IPS DF 6.9 (cell line): Measurements from ENCODE around the gene STKLD1.

Experiments
- DNase-seq: peaks from one replicate; pipeline ENCODE4 v3.0.0-alpha.2; 2013; ENCODE audit warnings: low read depth, low spot score
- H3K27ac ChIP-seq: one replicate; pipeline ENCODE4 v1.5.1; 2013; ENCODE audit warnings: low read length, control low read depth
- H3K27me3 ChIP-seq: 2 replicates; pipeline ENCODE4 v1.6.1; 2013; ENCODE audit warnings: mild to moderate bottlenecking, low read length; ENCODE audit not compliant: control insufficient read depth, insufficient read depth
- H3K36me3 ChIP-seq: 2 replicates; pipeline ENCODE4 v1.6.1; 2013; ENCODE audit warnings: low read length; ENCODE audit not compliant: control insufficient read depth, insufficient read depth
- H3K4me1 ChIP-seq: 2 replicates; pipeline ENCODE4 v1.6.1; 2013; ENCODE audit warnings: low read length; ENCODE audit not compliant: control insufficient read depth, insufficient read depth
- H3K4me3 ChIP-seq: 2 replicates; pipeline ENCODE4 v1.5.1; 2013; ENCODE audit warnings: mild to moderate bottlenecking, low read length
- H3K9me3 ChIP-seq: 2 replicates; pipeline ENCODE4 v1.6.1; 2013; ENCODE audit warnings: low read length, inconsistent platforms; ENCODE audit not compliant: control insufficient read depth, insufficient read depth
- whole genome bisulfite sequencing: extraction: QIAGEN DNeasy Blood & Tissue Kit; methylation state at CpG from one replicate; pipeline ENCODE4 v1.1.7; 2013; ENCODE audit warnings: mixed read lengths, missing lambda C conversion rate; ENCODE audit not compliant: insufficient read length, insufficient coverage; 5-methylcytosine and 5-hydroxymethylcytosine counted together

The STKLD1 gene

DNA sequence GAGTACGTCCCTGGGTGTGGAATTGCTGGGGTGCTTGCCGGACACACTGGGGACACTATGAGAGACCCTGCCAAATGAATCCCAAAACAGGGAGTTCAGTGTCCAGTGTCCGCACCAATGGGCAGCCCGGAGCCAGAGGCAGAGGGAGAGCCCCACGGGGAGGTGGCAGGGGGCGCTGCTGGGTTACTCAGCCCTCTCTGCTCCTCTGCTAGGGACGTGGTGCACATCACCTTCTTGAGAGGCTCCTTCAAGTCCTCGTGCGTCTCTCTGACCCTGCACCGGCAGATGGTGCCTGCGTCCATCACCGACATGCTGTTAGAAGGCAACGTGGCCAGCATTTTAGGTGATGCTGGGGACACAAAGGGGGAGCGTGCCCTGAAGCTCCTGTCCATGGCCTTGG, 20.8 kb downstream of the STKLD1 start:
- Histone ChIP-seq H3K27ac (no peak overlapping the region), H3K27me3 (no peaks in the 10 kb centered on the region), H3K36me3 (no peaks in the 10 kb centered on the region), H3K9me3 (no peaks in the 10 kb centered on the region), H3K4me1 (no peaks in the 10 kb centered on the region), H3K4me3 (no peak overlapping the region)
- DNase-seq, result no peak
- WGBS, result no CpG with 5 or more reads among the region's 14 CpGs

DNA sequence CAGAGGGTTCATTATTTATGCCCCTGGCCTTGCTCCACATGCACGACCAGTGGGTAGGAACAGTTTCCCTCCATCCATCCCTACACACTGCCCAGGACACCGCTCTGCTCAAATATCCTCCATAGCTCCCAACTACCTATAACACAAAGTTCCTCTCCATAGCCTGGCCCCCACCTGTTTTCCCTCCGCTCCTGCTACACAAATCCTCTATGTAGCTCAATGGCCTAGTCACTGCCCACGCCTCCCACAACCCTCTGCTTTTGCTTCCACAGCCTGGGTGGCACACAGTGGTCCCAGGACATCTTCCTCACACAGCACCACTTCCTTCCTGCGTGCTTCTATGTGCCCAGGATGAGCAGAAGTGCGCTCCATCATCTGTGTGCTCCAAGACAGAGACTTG, 21.2 kb downstream of the STKLD1 start:
- H3K36me3 ChIP-seq, result no peaks in the 10 kb centered on the region
- no peak overlapping the region for H3K27ac ChIP-seq
- H3K4me3 ChIP-seq, result no peak overlapping the region
- DNase-seq, result no peak
- no peaks in the 10 kb centered on the region for H3K27me3 ChIP-seq
- no CpG with 5 or more reads among the region's 6 CpGs for WGBS
- no peaks in the 10 kb centered on the region for H3K4me1 ChIP-seq
- no peaks in the 10 kb centered on the region for H3K9me3 ChIP-seq

DNA sequence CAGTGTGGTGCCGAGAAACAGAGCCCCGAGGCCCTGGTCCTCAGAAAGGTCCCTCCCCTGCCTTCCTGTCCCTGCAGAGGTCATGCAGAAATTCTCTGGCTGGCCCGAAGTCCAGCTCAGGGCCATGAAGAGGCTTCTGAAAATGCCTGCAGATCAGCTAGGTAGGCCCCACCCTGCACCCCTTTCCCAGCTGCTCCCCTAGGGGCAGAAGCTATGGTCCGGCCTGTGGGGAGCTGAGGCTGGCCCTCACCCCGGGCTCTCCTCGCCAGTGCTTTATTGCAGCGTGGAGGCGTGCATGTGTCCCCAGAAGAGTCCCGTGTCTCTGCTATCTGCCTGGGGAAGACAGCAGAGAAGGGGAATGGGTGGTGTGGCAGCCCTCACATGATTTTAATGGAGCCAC, 21.7 kb downstream of the STKLD1 start:
- DNase-seq, result no peak
- Histone ChIP-seq H3K9me3 (no peaks in the 10 kb centered on the region), H3K27ac (no peak overlapping the region), H3K27me3 (no peaks in the 10 kb centered on the region), H3K4me1 (no peaks in the 10 kb centered on the region), H3K36me3 (no peaks in the 10 kb centered on the region), H3K4me3 (no peak overlapping the region)
- WGBS, result no CpG with 5 or more reads among the region's 9 CpGs

DNA sequence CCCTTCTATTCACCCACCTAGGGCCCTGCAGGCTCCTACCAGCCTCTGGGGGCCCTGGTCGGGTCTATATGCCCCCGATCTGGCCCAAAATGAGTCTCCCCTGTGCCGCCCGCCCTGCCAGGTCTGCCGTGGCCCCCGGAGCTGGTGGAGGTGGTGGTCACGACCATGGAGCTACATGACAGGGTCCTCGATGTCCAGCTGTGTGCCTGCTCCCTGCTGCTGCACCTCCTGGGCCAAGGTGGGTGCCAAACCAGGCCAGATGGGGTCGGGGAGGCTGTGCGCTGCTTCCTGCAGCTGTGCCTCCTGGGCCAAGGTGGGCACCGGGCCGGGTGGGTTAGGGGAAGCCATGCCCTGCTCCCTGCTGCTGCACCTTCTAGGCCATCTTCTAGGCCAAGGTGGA, 24.1 kb downstream of the STKLD1 start:
- Histone ChIP-seq H3K27ac (no peak overlapping the region), H3K4me3 (no peak overlapping the region), H3K27me3 (no peaks in the 10 kb centered on the region), H3K9me3 (no peaks in the 10 kb centered on the region), H3K36me3 (0 out of 2 replicates have a peak, but pooled peaks cover 5% of the 10 kb centered on the region), H3K4me1 (no peaks in the 10 kb centered on the region)
- no CpG with 5 or more reads among the region's 12 CpGs for WGBS
- no peak for DNase-seq

DNA sequence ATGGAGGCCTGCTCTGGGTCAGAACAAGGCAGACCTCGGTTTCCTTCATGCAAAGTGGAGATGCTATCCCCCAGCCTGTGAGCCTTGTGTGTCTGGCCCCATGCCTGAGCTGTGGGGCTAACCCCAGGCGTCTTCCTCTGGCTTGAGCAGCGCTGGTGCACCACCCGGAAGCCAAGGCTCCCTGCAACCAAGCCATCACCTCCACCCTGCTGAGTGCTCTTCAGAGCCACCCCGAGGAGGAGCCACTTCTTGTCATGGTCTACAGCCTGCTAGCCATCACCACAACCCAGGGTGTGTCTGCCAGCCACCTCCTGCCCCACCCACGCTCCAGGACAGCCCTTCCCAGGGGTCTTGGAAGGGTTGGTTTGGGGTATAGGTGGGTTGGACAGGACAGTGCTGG, 25.4 kb downstream of the STKLD1 start:
- DNase-seq, result no peak
- Histone ChIP-seq H3K4me1 (no peaks in the 10 kb centered on the region), H3K27me3 (no peaks in the 10 kb centered on the region), H3K27ac (no peak overlapping the region), H3K9me3 (no peaks in the 10 kb centered on the region), H3K36me3 (peaks cover 8% of the 10 kb centered on the region; the same call in 1 of the 2 replicates), H3K4me3 (no peak overlapping the region)
- no CpG with 5 or more reads among the region's 6 CpGs for WGBS

DNA sequence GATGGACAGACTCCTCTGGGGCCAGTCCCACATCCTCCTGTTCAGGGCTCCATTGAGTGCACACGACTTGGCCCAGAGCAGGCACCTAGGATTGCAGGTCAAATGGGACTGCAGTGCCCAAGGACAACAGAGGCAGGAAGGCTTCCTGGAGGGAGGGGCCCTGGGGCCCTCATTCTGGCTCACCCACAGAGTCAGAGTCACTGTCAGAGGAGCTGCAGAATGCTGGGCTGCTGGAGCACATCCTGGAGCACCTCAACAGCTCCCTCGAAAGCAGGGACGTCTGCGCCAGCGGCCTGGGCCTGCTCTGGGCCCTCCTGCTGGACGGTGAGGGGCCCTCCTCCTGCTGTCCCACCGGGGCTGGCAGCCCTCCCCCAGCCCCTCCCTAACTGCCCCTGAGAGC, 26.5 kb downstream of the STKLD1 start:
- no peaks in the 10 kb centered on the region for H3K9me3 ChIP-seq
- no peak overlapping the region for H3K4me3 ChIP-seq
- no peaks in the 10 kb centered on the region for H3K27me3 ChIP-seq
- peaks cover 9% of the 10 kb centered on the region; the same call in 1 of the 2 replicates for H3K36me3 ChIP-seq
- no peaks in the 10 kb centered on the region for H3K4me1 ChIP-seq
- no peak overlapping the region for H3K27ac ChIP-seq
- DNase-seq, result no peak
- WGBS, result no CpG with 5 or more reads among the region's 7 CpGs

DNA sequence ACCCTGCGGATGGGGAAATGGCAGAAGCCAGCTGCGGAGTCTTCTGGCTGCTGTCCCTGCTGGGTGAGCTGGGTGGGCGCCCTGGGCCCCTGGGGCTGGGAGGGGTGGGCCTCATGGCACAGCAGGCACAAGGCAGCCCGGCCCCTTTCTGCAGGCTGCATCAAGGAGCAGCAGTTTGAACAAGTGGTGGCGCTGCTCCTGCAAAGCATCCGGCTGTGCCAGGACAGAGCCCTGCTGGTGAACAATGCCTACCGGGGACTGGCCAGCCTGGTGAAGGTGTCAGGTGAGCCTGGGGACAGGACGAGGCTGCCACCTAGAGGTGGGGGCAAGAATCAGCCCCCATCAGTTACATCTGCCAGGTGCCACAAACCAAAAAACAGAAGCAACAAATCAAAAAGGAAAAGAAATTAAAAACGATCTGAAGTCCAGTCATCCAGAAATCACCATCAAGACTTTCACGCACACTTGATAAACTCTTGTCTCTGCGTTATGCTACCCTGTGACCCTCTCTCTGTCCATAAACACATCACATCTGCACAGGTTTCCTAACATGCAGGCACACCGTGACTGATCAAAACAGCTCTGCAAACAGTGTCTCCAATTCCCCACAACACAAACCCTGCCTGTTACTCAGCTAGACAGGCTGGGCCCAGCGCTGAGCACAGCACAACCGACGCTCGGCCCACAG, 27.7 kb downstream of the STKLD1 start:
- no peak overlapping the region for H3K27ac ChIP-seq
- peaks cover 9% of the 10 kb centered on the region; the same call in 1 of the 2 replicates for H3K36me3 ChIP-seq
- WGBS, result no CpG with 5 or more reads among the region's 16 CpGs
- H3K9me3 ChIP-seq, result no peaks in the 10 kb centered on the region
- no peaks in the 10 kb centered on the region for H3K27me3 ChIP-seq
- H3K4me1 ChIP-seq, result no peaks in the 10 kb centered on the region
- no peak overlapping the region for H3K4me3 ChIP-seq
- DNase-seq, result no peak

DNA sequence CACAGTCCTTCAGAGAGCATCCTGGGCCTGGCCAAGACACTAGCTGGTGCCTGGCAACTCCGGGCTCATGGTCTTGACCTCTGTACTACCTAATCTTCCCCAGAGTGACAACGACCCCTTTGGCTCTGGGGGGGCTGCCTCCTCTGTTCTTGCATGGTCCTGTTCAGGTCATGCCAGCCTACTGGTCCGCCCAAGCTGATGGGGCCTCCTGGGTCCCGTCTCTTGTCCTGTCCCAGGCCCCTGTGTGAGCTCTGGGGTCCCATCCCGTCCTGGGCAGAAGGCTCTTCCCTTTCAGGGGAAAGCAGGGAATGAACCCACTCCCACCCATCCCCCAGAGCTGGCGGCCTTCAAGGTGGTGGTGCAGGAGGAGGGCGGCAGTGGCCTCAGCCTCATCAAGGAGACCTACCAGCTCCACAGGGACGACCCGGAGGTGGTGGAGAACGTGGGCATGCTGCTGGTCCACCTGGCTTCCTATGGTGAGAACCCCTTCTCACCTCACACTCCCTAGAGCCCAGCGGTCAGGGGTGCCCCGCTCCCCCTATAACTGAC, 28.4 kb downstream of the STKLD1 start:
- Histone ChIP-seq H3K27ac (no peak overlapping the region), H3K9me3 (no peaks in the 10 kb centered on the region), H3K36me3 (peaks cover 9% of the 10 kb centered on the region; the same call in 1 of the 2 replicates), H3K4me3 (no peak overlapping the region), H3K4me1 (no peaks in the 10 kb centered on the region), H3K27me3 (no peaks in the 10 kb centered on the region)
- no CpG with 5 or more reads among the region's 12 CpGs for WGBS
- no peak for DNase-seq

DNA sequence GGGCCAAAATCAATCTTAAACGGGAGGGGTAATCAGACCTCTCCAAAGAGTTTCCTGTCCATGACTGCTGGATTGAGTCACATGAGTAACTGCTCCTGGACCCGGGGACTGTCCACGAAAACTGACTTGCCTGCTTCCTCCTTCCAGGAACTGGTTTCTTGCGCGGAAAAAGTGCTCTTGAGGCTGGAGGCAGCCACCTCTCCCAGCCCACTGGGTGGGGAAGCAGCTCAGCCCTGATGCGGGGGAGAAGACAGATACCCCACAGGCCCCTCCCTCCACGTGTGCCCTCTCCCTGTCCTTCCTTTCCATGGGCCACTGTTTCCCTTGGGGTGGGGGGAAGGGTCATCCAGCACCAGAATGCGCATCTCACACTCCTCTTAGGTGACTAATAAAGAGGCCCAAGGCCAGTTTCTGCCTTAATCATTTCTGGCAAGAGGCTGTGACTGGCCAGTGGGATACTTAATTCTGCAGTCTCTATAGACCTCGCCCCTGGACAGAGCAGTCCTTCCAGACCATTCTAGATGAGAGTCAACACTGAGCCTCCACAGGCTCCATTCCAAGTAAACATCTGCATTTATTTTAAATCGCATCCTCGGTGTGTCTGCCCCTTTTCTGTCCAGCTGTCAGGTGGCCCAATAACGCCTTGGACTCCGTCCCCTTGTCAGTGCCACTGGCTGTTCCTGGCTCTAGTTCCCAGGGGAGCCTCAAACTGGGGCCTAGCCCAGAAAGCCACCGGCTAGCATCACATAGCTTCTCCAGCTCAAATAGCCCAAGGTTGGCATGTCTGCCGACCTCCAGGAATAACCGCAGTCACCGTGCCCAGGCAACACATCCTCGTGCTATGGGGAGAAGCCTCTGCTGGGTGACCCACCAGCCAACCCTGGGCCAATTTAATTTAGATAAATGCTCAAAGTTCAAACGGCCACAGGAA, 29.6 kb downstream of the STKLD1 start:
- DNase-seq, result no peak
- no CpG with 5 or more reads among the region's 19 CpGs for WGBS
- H3K4me1 ChIP-seq, result no peaks in the 10 kb centered on the region
- peaks cover 9% of the 10 kb centered on the region; the same call in 1 of the 2 replicates for H3K36me3 ChIP-seq
- H3K27me3 ChIP-seq, result no peaks in the 10 kb centered on the region
- no peak overlapping the region for H3K4me3 ChIP-seq
- H3K27ac ChIP-seq, result no peak overlapping the region
- H3K9me3 ChIP-seq, result no peaks in the 10 kb centered on the region

DNA sequence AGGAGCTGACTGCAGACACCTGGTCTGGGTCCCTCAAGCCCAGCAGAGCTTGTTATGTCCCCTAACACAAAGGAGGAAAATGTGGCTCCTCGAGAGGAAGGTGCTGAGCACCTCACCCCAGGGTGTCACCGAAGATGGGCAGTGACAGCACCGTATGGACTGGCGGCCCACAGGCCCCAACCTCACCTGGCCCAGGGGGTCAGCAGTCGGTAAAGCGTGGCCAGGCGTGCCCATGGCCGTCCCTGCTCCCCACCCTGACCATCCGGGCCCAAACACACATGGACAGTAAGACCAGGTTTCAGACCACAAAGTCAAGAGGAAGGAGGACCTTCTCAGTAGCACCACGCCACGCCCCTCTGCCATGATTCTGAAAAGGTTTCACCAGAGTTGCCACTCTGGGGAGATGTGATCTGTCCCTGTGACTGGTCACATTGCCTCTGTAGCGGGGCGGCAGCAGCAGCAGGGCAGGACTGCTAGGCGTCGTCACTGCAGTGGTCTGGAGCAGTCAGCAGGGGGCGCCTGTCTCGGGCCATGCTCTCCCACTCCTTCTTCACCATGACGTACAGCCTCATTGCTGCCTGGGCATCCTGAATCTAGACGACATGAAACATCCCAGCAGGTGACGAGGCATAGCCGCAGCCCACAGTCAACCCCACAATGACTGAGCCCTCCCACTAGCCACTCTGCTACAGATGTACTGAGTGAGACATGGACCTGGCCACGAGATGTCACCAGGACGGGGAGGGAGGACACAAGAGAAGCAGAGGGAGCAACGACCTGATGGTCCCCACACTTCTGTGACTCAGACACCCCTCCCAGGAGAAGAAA, 30.5 kb downstream of the STKLD1 start:
- Histone ChIP-seq H3K4me3 (no peak overlapping the region), H3K36me3 (peaks cover 9% of the 10 kb centered on the region; the same call in 1 of the 2 replicates), H3K4me1 (no peaks in the 10 kb centered on the region), H3K27ac (no peak overlapping the region), H3K9me3 (no peaks in the 10 kb centered on the region), H3K27me3 (no peaks in the 10 kb centered on the region)
- peak; percentile 55 for DNase-seq
- WGBS, result no CpG with 5 or more reads among the region's 24 CpGs
